ENCODE results near the gene CDH3. TPM values are rescaled to one million over a fixed set of nuclear protein-coding genes. Genes with fewer than 3 reads are reported as not detected.

CDH3 gene
- total and polyA plus RNA-seq, 2 of the 8 experiments (the other 6 are each of a cell fraction or from before 2014, with no cell fraction given) = 146 to 171 TPM

GRCh38 chr16:68704232-68704867 lies 59.2 kb downstream of the CDH3 start (continued):
- TF ChIP-seq CTCF (IDR thresholded peaks at IDR 0.05; ENCODE audit: control extremely low read depth in 1 of 3, insufficient read depth in 1 of 3, low read depth in 1 of 3, low read length in 3 of 3) (peak; percentile 87 to 96 (median 96)), EGR1 (IDR thresholded peaks at IDR 0.05; ENCODE audit: borderline replicate concordance, low read depth, low read length) (no peak), TBP (IDR thresholded peaks at IDR 0.05; ENCODE audit: low read depth, low read length) (no peak), SRF (IDR thresholded peaks at IDR 0.05; ENCODE audit: low read depth, low read length) (no peak), POLR2A (IDR thresholded peaks at IDR 0.05; ENCODE audit: control extremely low read depth in 1 of 2, low read depth in 2 of 2, low read length in 2 of 2) (no peak), SAP30 (IDR thresholded peaks at IDR 0.05; ENCODE audit: insufficient read depth, insufficient replicate concordance, low read length) (no peak), CBX5 (IDR thresholded peaks at IDR 0.05; ENCODE audit: low read depth, low read length) (no peak), MAX (IDR thresholded peaks at IDR 0.05) (peak; percentile 85), E2F6 (IDR thresholded peaks at IDR 0.05) (0 out of 2 replicates have a peak, but pooled peaks have one; percentile 30), JUND (IDR thresholded peaks at IDR 0.05; ENCODE audit: low read length) (peak; percentile 51; the same call in 1 of the 2 replicates), MAFK (IDR thresholded peaks at IDR 0.05; ENCODE audit: low read depth, low read length) (no peak), SP4 (IDR thresholded peaks at IDR 0.05; ENCODE audit: low read length) (no peak), ATF2 (IDR thresholded peaks at IDR 0.05; ENCODE audit: low read length) (no peak), ZNF274 (IDR thresholded peaks at IDR 0.05; ENCODE audit: borderline replicate concordance, extremely low read depth, low read length) (no peak), FOSL1 (IDR thresholded peaks at IDR 0.05; ENCODE audit: insufficient read depth, low read depth, low read length) (no peak), BRCA1 (IDR thresholded peaks at IDR 0.05; ENCODE audit: low read depth, low read length) (no peak), GABPA (IDR thresholded peaks at IDR 0.05; ENCODE audit: borderline replicate concordance, insufficient read depth, low read length) (peak; percentile 59; the same call in 1 of the 2 replicates), RBBP5 (IDR thresholded peaks at IDR 0.05; ENCODE audit: borderline replicate concordance, low read depth, low read length) (no peak), KDM5A (IDR thresholded peaks at IDR 0.05; ENCODE audit: low read length) (peak; percentile 36; the same call in 1 of the 2 replicates), KDM4A (IDR thresholded peaks at IDR 0.05; ENCODE audit: low read depth, low read length, severe bottlenecking) (no peak)
